Measurements from ENCODE around the gene MMRN2. TPM values are rescaled to one million over a fixed set of nuclear protein-coding genes. Genes with fewer than 3 reads are reported as not detected.

Gene MMRN2, protein sequence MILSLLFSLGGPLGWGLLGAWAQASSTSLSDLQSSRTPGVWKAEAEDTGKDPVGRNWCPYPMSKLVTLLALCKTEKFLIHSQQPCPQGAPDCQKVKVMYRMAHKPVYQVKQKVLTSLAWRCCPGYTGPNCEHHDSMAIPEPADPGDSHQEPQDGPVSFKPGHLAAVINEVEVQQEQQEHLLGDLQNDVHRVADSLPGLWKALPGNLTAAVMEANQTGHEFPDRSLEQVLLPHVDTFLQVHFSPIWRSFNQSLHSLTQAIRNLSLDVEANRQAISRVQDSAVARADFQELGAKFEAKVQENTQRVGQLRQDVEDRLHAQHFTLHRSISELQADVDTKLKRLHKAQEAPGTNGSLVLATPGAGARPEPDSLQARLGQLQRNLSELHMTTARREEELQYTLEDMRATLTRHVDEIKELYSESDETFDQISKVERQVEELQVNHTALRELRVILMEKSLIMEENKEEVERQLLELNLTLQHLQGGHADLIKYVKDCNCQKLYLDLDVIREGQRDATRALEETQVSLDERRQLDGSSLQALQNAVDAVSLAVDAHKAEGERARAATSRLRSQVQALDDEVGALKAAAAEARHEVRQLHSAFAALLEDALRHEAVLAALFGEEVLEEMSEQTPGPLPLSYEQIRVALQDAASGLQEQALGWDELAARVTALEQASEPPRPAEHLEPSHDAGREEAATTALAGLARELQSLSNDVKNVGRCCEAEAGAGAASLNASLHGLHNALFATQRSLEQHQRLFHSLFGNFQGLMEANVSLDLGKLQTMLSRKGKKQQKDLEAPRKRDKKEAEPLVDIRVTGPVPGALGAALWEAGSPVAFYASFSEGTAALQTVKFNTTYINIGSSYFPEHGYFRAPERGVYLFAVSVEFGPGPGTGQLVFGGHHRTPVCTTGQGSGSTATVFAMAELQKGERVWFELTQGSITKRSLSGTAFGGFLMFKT
- total RNA-seq = 33.5 TPM

GRCh38 chr10:86957471-86958115 is at the start of gene MMRN2:
Gene MMRN2, minus strand, starts transcription at chr10:86957615. Its CDS starts 74 bp downstream, at chr10:86957541.

DNA sequence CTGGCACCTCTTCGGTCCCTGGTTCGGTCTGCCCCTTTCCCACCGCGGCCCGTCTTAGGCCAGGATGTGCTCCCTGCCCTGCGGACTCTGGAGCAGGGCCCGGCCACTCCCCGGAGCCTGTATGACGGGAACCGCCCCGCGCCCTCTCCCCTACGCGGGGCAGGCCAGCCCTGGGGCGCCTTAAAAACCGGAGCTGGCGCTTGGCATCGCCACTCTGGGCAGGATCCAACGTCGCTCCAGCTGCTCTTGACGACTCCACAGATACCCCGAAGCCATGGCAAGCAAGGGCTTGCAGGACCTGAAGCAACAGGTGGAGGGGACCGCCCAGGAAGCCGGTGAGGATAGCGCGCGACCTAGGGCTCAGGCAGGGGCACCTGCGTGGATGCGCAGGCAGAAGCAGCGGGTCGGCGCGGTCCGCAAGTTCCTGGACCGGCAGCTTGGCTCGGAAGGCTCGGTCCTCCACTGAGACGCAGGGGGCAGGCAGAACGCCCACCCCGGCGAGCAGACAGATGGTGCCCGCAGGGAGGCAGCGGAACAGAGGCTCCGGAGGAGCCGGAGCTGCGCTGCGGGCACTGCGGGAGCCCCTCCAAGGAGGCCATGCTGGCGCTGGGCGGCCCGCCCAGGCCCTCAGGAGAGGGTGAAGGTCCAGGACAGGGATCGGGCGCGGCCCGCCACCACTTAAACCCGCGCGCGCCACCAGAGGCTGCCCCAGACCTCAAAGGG is 11.0 kb upstream of the MMRN2 start, which contains the start of gene ADIRF:
Gene ADIRF, plus strand, starts transcription at position 212 of the 723 bp plus-strand sequence. Its CDS starts 63 bp downstream, at position 275.

GRCh38 chr10:86958116-86958900 is 893 bp upstream of the MMRN2 start, which contains the start of gene SNCG:
Gene SNCG, plus strand, starts transcription at chr10:86958599. Its CDS starts 99 bp downstream, at chr10:86958698.

Other genes starting within 250 kb of the MMRN2 start
- gene BMPR1A, start 201.0 kb downstream of the MMRN2 start, total RNA-seq = 76.2 TPM
- gene SNCG, start 984 bp upstream of the MMRN2 start, total RNA-seq = 33.3 TPM
- gene ADIRF, start 10.9 kb upstream of the MMRN2 start, total RNA-seq = 10.1 TPM
- gene FAM25A, start 62.7 kb upstream of the MMRN2 start, total RNA-seq = not detected
- gene GLUD1, start 137.2 kb upstream of the MMRN2 start, total RNA-seq = 140 TPM
- gene SHLD2, start 137.6 kb upstream of the MMRN2 start, total RNA-seq = 45.5 TPM